WTC11 (cell line): ENCODE results near the gene SIPA1L3. TPM values are rescaled to one million over a fixed set of nuclear protein-coding genes. Genes with fewer than 3 reads are reported as not detected.

ENCODE experiments used
- ATAC-seq: fragments of 200-7000 bp; cut with Tn5 transposase; 2 replicates; pipeline ENCODE4 v1.10.0; 2021; ENCODE audit warnings: mild to moderate bottlenecking, moderate library complexity
- CTCF ChIA-PET: fragments of 300-600 bp; sonication (Branson Sonifier 250); formaldehyde crosslinking; loops from one replicate; lab custom pipeline; 2021; ENCODE audit warnings: antibody characterized with exemption; lab: Charles Lee
- POLR2A ChIA-PET: fragments of 350-600 bp; sonication (Branson Sonifier 250); formaldehyde crosslinking; loops from one replicate; lab custom pipeline; 2021; ENCODE audit warnings: antibody characterized with exemption; lab: Charles Lee
- DNase-seq: peaks from one replicate; pipeline ENCODE4 v3.0.0; 2021; ENCODE audit warnings: low spot score
- H3K27ac Mint-ChIP-seq: 2 replicates; pipeline ENCODE4 v1.8.0; 2021; ENCODE audit warnings: mixed read lengths
- H3K27me3 Mint-ChIP-seq: 2 replicates; pipeline ENCODE4 v1.8.0; 2021; ENCODE audit warnings: low read depth, mild to moderate bottlenecking, moderate library complexity, mixed read lengths
- H3K36me3 Mint-ChIP-seq: 2 replicates; pipeline ENCODE4 v1.8.0; 2021; ENCODE audit warnings: mixed read lengths
- H3K4me1 Mint-ChIP-seq: 2 replicates; pipeline ENCODE4 v1.8.0; 2022; ENCODE audit warnings: mixed read lengths
- H3K4me3 Mint-ChIP-seq: 2 replicates; pipeline ENCODE4 v1.8.0; 2021; ENCODE audit warnings: mild to moderate bottlenecking, moderate library complexity, mixed read lengths
- H3K9me3 Mint-ChIP-seq: 2 replicates; pipeline ENCODE4 v1.8.0; 2021; ENCODE audit warnings: mixed read lengths
- CREB1 ChIP-seq: sonication (generic); formaldehyde crosslinking; IDR thresholded peaks from 2 replicates; pipeline ENCODE4 v1.8.0; 2023; ENCODE audit warnings: mild to moderate bottlenecking, missing genetic modification reagents
- CREM ChIP-seq: sonication (generic); formaldehyde crosslinking; IDR thresholded peaks from 2 replicates; pipeline ENCODE4 v1.8.1; 2022; ENCODE audit warnings: mild to moderate bottlenecking, missing genetic modification reagents, moderate library complexity
- CTCF ChIP-seq: fragments of 200-600 bp; IDR thresholded peaks from 2 replicates; pipeline ENCODE4 v1.8.0; 2022; ENCODE audit warnings: antibody characterized with exemption
- ERG ChIP-seq: fragments of 250-450 bp; sonication (Bioruptor Pico); IDR thresholded peaks from 2 replicates; pipeline ENCODE4 v1.8.0; 2021; ENCODE audit warnings: mild to moderate bottlenecking
- FOXP4 ChIP-seq: sonication (generic); formaldehyde crosslinking; IDR thresholded peaks from 2 replicates; pipeline ENCODE4 v1.8.0; 2022; ENCODE audit warnings: mild to moderate bottlenecking, missing genetic modification reagents
- GTF2I ChIP-seq: fragments of 250-450 bp; sonication (Bioruptor Pico); conservative IDR thresholded peaks from 2 replicates; pipeline ENCODE4 v1.4.0; 2021; ENCODE audit warnings: mild to moderate bottlenecking
- HMGA2 ChIP-seq: fragments of 250-450 bp; sonication (Bioruptor Pico); IDR thresholded peaks from 2 replicates; pipeline ENCODE4 v1.4.0; 2021; ENCODE audit warnings: mild to moderate bottlenecking, moderate library complexity
- JUN ChIP-seq: sonication (generic); formaldehyde crosslinking; IDR thresholded peaks from 2 replicates; pipeline ENCODE4 v1.8.0; 2023; ENCODE audit warnings: mild to moderate bottlenecking, missing genetic modification reagents
- NFYB ChIP-seq: sonication (generic); formaldehyde crosslinking; conservative IDR thresholded peaks from 2 replicates; pipeline ENCODE4 v1.8.0; 2022; ENCODE audit warnings: low read depth, missing genetic modification reagents
- SMAD4 ChIP-seq: sonication (generic); formaldehyde crosslinking; IDR thresholded peaks from 2 replicates; pipeline ENCODE4 v1.8.0; 2022; ENCODE audit warnings: mild to moderate bottlenecking, missing genetic modification reagents
- SOX15 ChIP-seq: fragments of 250-450 bp; sonication (Bioruptor Pico); IDR thresholded peaks from 2 replicates; pipeline ENCODE4 v1.9.0; 2021; ENCODE audit warnings: mild to moderate bottlenecking
- STAT6 ChIP-seq: sonication (generic); formaldehyde crosslinking; conservative IDR thresholded peaks from 2 replicates; pipeline ENCODE4 v1.8.1; 2023; ENCODE audit warnings: mild to moderate bottlenecking, low read depth, missing genetic modification reagents, moderate library complexity
- ZBTB21 ChIP-seq: sonication (generic); formaldehyde crosslinking; IDR thresholded peaks from 2 replicates; pipeline ENCODE4 v1.8.1; 2023; ENCODE audit warnings: mild to moderate bottlenecking, missing genetic modification reagents, borderline replicate concordance
- ZNF281 ChIP-seq: sonication (generic); formaldehyde crosslinking; IDR thresholded peaks from 2 replicates; pipeline ENCODE4 v1.8.0; 2023; ENCODE audit warnings: mild to moderate bottlenecking, missing genetic modification reagents
- ZNF532 ChIP-seq: fragments of 250-450 bp; sonication (Bioruptor Pico); IDR thresholded peaks from 2 replicates; pipeline ENCODE4 v1.9.0; 2021; ENCODE audit warnings: mild to moderate bottlenecking, borderline replicate concordance
- ZSCAN18 ChIP-seq: fragments of 250-450 bp; sonication (Bioruptor Pico); IDR thresholded peaks from 2 replicates; pipeline ENCODE4 v2.1.2; 2022; ENCODE audit warnings: mild to moderate bottlenecking, moderate library complexity
- total RNA-seq: library from RNA; stranded (reverse); gene quantifications from 3 replicates; pipeline ENCODE4 v1.2.3, GENCODE V29; 2021

Gene SIPA1L3
- total RNA-seq, 1 experiment from 2014 or later, result 41.5 TPM

DNA sequence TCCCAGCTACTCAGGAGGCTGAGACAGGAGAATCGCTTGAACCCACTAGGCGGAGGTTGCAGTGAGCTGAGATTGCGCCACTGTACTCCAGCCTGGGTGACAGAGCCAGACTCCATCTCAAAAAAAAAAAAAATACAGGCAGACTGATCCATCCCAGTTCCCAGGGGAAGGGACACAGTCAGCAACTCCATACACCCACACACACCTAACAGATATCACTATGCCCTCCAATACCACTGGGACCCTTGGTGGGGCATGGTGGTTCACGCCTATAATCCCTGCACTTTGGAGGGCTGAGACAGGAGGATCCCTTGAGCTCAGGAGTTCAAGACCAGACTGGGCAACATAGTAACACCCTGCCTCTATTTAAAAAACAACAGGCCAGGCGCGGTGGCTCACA lies 314.4 kb downstream of the SIPA1L3 start:
- Mint-ChIP-seq H3K4me3 (no peak overlapping the region), H3K27ac (no peak overlapping the region), H3K27me3 (0 out of 2 replicates have a peak, but pooled peaks cover under 1% of the 10 kb centered on the region), H3K36me3 (no peaks in the 10 kb centered on the region), H3K4me1 (peaks cover 10% of the 10 kb centered on the region), H3K9me3 (no peaks in the 10 kb centered on the region)
- CTCF ChIA-PET, result interaction anchor here (0.9 kb wide), 1 partner anchor 36 kb away, joined by 3 read pairs; no protein-coding TSS in a partner anchor
- DNase-seq (no peak), ATAC-seq (no peak)
- POLR2A ChIA-PET, result no interaction called here
- TF ChIP-seq SMAD4 (CRISPR knock-in tag) (no peak), CTCF (no peak), ZSCAN18 (CRISPR knock-in tag) (no peak), SOX15 (CRISPR knock-in tag) (no peak)

DNA sequence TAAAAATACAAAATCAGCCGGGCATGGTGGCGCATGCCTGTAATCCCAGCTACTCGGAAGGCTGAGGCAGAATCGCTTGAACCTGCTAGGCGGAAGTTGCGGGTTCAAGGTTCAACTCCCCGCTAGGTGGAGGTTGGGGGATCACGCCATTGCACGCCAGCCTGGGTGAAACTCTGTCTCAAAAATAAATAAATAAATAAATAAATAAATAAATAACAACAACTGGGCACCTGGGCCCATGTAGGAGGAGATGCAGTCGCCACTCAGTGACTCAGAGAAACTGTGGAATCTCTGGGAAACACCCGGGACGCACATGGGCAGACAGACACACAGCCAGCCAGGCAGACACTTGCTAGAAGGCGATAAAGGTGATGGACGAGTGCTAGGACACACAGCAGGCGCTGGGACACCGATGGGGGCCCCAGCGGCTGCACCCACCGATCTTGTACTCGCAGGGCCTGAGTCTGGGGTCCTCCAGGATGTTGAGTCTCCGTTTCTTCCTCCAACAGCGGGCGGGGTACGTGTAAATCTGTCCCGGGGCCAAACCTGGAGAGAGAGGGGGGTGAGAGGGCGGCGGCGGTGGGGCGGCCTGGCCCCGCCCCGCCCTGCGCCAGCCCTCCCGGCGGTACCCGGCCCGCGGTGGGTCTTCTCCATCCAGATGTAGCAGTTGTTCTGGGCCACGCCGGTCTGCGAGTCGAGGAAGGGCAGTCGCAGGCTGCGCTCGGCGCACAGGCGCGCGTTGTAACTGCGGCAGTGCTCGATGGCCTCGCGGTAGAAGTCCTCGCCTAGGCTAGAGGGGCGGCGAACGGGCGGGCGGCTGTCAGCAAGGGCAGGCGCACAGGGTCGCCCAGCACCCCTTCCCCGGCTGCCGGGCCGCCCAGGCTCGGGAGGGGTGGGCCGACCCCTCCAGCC lies 315.2 kb downstream of the SIPA1L3 start:
- Mint-ChIP-seq H3K4me1 (peaks cover 17% of the 10 kb centered on the region), H3K9me3 (no peaks in the 10 kb centered on the region), H3K36me3 (no peaks in the 10 kb centered on the region), H3K4me3 (no peak overlapping the region), H3K27me3 (peaks cover 5% of the 10 kb centered on the region; the same call in 1 of the 2 replicates), H3K27ac (no peak overlapping the region)
- ATAC-seq, result no peak; the same call in 1 of the 2 replicates
- ChIA-PET POLR2A (no interaction called here), CTCF (interaction anchor here (0.9 kb wide), 1 partner anchor 35 kb away, joined by 3 read pairs; no protein-coding TSS in a partner anchor)
- no peak for DNase-seq
- no peak for TF ChIP-seq STAT6 (CRISPR knock-in tag)
- no peak for TF ChIP-seq JUN (CRISPR knock-in tag)
- TF ChIP-seq ZBTB21, result no peak
- TF ChIP-seq CREB1, result no peak
- no peak for TF ChIP-seq ZNF281 (CRISPR knock-in tag)
- TF ChIP-seq ZNF532 (CRISPR knock-in tag), result no peak
- no peak for TF ChIP-seq FOXP4 (CRISPR knock-in tag)
- TF ChIP-seq HMGA2 (CRISPR knock-in tag), result no peak
- TF ChIP-seq NFYB, result no peak
- no peak for TF ChIP-seq ERG (CRISPR knock-in tag)
- no peak for TF ChIP-seq GTF2I (CRISPR knock-in tag)
- no peak for TF ChIP-seq CREM (CRISPR knock-in tag)
